Upper lobe of left lung (tissue), 4 donors: ENCODE measurements around the gene MYOM1.

Experiments
- POLR2A ChIP-seq, 4 donors: fragments of 450-650 bp; IDR thresholded peaks; one replicate each; pipeline ENCODE4 v1.5.1; 2016 to 2017; ENCODE audit warnings: antibody characterized with exemption in 4 of 4, mild to moderate bottlenecking in 2 of 4
- TF ChIP-seq, protein P1 (sequence below), 6 experiments: fragments of 450-650 bp in 4 of 6; fragments of 200-600 bp in 2 of 6; sonication (generic) in 2 of 6; IDR thresholded peaks; one replicate each; pipeline ENCODE4 v1.5.1; 2016 to 2019; ENCODE audit warnings: antibody characterized with exemption in 6 of 6

DNA sequence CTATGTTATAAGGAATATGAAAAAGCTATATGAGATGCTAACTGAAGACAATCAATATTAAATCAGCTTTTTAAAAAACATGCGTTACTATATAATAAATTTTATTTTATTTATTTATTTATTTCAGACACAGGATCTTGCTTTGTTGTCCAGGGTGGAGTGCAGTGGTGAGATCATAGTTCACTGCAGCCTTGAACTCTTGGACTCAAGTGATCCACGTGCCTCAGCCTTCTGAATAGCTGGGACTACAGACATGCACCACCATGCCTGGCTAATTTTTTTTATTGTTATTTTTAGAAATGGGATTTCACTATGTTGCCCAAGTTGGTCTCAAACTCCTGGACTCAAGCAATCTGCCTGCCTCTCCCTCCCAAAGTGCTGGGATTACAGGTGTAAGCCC lies 89.4 kb downstream of the MYOM1 start:
- TF ChIP-seq, protein P1, sequence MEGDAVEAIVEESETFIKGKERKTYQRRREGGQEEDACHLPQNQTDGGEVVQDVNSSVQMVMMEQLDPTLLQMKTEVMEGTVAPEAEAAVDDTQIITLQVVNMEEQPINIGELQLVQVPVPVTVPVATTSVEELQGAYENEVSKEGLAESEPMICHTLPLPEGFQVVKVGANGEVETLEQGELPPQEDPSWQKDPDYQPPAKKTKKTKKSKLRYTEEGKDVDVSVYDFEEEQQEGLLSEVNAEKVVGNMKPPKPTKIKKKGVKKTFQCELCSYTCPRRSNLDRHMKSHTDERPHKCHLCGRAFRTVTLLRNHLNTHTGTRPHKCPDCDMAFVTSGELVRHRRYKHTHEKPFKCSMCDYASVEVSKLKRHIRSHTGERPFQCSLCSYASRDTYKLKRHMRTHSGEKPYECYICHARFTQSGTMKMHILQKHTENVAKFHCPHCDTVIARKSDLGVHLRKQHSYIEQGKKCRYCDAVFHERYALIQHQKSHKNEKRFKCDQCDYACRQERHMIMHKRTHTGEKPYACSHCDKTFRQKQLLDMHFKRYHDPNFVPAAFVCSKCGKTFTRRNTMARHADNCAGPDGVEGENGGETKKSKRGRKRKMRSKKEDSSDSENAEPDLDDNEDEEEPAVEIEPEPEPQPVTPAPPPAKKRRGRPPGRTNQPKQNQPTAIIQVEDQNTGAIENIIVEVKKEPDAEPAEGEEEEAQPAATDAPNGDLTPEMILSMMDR (IDR thresholded peaks at IDR 0.05), result no peak
- TF ChIP-seq POLR2A (IDR thresholded peaks at IDR 0.05), result no peak
